GM23338 (cell line): ENCODE results near the gene SLC22A9. TPM values are rescaled to one million over a fixed set of nuclear protein-coding genes. Genes with fewer than 3 reads are reported as not detected.

Experiments
- ATAC-seq: fragments of 200-7000 bp; cut with Tn5 transposase; 3 replicates; pipeline ENCODE4 v1.9.1; 2020
- DNase-seq: peaks from one replicate; pipeline ENCODE4 v3.0.0-alpha.2; 2015; ENCODE audit warnings: low spot score
- H2AFZ ChIP-seq: fragments of 200-600 bp; sonication (generic); 2 replicates; pipeline ENCODE4 v1.8.0; 2016; ENCODE audit warnings: antibody characterized with exemption, mild to moderate bottlenecking, moderate library complexity
- H3F3A ChIP-seq: fragments of 200-600 bp; sonication (generic); replicated peaks from 2 replicates; pipeline ENCODE4 v1.8.0; 2017; ENCODE audit warnings: antibody characterized with exemption, mixed run types, low read depth
- H3K27ac ChIP-seq: fragments of 200-600 bp; sonication (generic); 2 replicates; pipeline ENCODE4 v1.6.1; 2016; ENCODE audit warnings: low read depth
- H3K27me3 ChIP-seq: fragments of 200-600 bp; sonication (generic); 2 replicates; pipeline ENCODE4 v1.8.0; 2016; ENCODE audit warnings: mild to moderate bottlenecking, mixed run types, moderate library complexity; ENCODE audit not compliant: insufficient read depth
- H3K36me3 ChIP-seq: fragments of 200-600 bp; sonication (generic); 2 replicates; pipeline ENCODE4 v1.8.0; 2016; ENCODE audit warnings: mild to moderate bottlenecking; ENCODE audit not compliant: insufficient read depth
- H3K4me1 ChIP-seq: fragments of 200-600 bp; sonication (generic); 2 replicates; pipeline ENCODE4 v1.8.0; 2016; ENCODE audit warnings: mild to moderate bottlenecking, moderate library complexity; ENCODE audit not compliant: insufficient read depth
- H3K4me2 ChIP-seq: fragments of 200-600 bp; sonication (generic); 2 replicates; pipeline ENCODE4 v1.7.1; 2017; ENCODE audit warnings: mixed run types
- H3K4me3 ChIP-seq: fragments of 200-600 bp; sonication (generic); 2 replicates; pipeline ENCODE4 v1.6.1; 2016; ENCODE audit warnings: mixed run types
- H3K79me2 ChIP-seq: fragments of 200-600 bp; sonication (generic); replicated peaks from 2 replicates; pipeline ENCODE4 v1.8.0; 2017; ENCODE audit warnings: mild to moderate bottlenecking; ENCODE audit not compliant: insufficient read depth
- H3K9me2 ChIP-seq: fragments of 200-600 bp; sonication (generic); 2 replicates; pipeline ENCODE4 v1.8.0; 2017; ENCODE audit not compliant: insufficient read depth
- H4K20me1 ChIP-seq: fragments of 200-600 bp; sonication (generic); replicated peaks from 2 replicates; pipeline ENCODE4 v1.8.0; 2017; ENCODE audit warnings: mild to moderate bottlenecking; ENCODE audit not compliant: insufficient read depth
- H3K27ac Mint-ChIP-seq: 2 replicates; pipeline ENCODE4 v1.8.0; 2020; ENCODE audit warnings: inconsistent platforms, mild to moderate bottlenecking, moderate library complexity, mixed read lengths
- H3K27me3 Mint-ChIP-seq: 3 replicates; pipeline ENCODE4 v1.8.0; 2022; ENCODE audit warnings: low read depth, mild to moderate bottlenecking, moderate library complexity, mixed read lengths, inconsistent platforms; ENCODE audit not compliant: insufficient read depth, poor library complexity
- H3K36me3 Mint-ChIP-seq: 3 replicates; pipeline ENCODE4 v1.8.0; 2021; ENCODE audit warnings: low read depth, mild to moderate bottlenecking, inconsistent platforms, moderate library complexity, mixed read lengths
- H3K4me1 Mint-ChIP-seq: 3 replicates; pipeline ENCODE4 v1.8.0; 2020; ENCODE audit warnings: mild to moderate bottlenecking, inconsistent platforms, mixed read lengths
- H3K4me3 Mint-ChIP-seq: 3 replicates; pipeline ENCODE4 v1.8.0; 2021; ENCODE audit warnings: moderate library complexity, mild to moderate bottlenecking, inconsistent platforms, mixed read lengths
- H3K9me3 Mint-ChIP-seq: 3 replicates; pipeline ENCODE4 v1.8.0; 2020; ENCODE audit warnings: moderate library complexity, mild to moderate bottlenecking, inconsistent platforms, mixed read lengths
- CREB1 ChIP-seq: fragments of 250-450 bp; sonication (Bioruptor Pico); IDR thresholded peaks from 2 replicates; pipeline ENCODE4 v1.5.0; 2020; ENCODE audit warnings: low read depth, mild to moderate bottlenecking, moderate library complexity
- CTCF ChIP-seq, 2 experiments: fragments of 200-600 bp in 1 of 2; sonication (generic) in 1 of 2; conservative IDR thresholded peaks; 2 replicates each; pipeline versions ENCODE4 v1.5.1 to v1.6.1; 2016 to 2017; ENCODE audit warnings: antibody characterized with exemption in 2 of 2, low read depth in 2 of 2, mild to moderate bottlenecking in 2 of 2, moderate library complexity in 1 of 2
- ETS1 ChIP-seq: IDR thresholded peaks from 2 replicates; pipeline ENCODE4 v1.6.1; 2016; ENCODE audit warnings: antibody characterized with exemption
- EZH2 ChIP-seq: fragments of 200-600 bp; sonication (generic); IDR thresholded peaks from one replicate; pipeline ENCODE4 v1.8.0; 2017; ENCODE audit warnings: antibody characterized with exemption, mild to moderate bottlenecking, low read depth; ENCODE audit not compliant: unreplicated experiment
- EZH2phosphoT487 ChIP-seq: fragments of 200-600 bp; sonication (generic); IDR thresholded peaks from one replicate; pipeline ENCODE4 v1.8.1; 2018; ENCODE audit warnings: antibody characterized with exemption; ENCODE audit not compliant: unreplicated experiment
- JUNB ChIP-seq: IDR thresholded peaks from one replicate; pipeline ENCODE4 v1.6.1; 2016; ENCODE audit warnings: antibody characterized with exemption; ENCODE audit not compliant: unreplicated experiment
- NANOG ChIP-seq: IDR thresholded peaks from 2 replicates; pipeline ENCODE4 v1.6.1; 2016; ENCODE audit warnings: antibody characterized with exemption, borderline replicate concordance
- POLR2AphosphoS5 ChIP-seq: IDR thresholded peaks from 2 replicates; pipeline ENCODE4 v1.6.1; 2016; ENCODE audit warnings: antibody characterized with exemption, low read depth
- REST ChIP-seq: IDR thresholded peaks from one replicate; pipeline ENCODE4 v1.6.1; 2018; ENCODE audit warnings: antibody characterized with exemption; ENCODE audit not compliant: unreplicated experiment
- STAT1 ChIP-seq: IDR thresholded peaks from one replicate; pipeline ENCODE4 v1.6.1; 2016; ENCODE audit warnings: antibody characterized with exemption; ENCODE audit not compliant: unreplicated experiment
- ZNF114 ChIP-seq: fragments of 250-450 bp; sonication (Bioruptor Pico); IDR thresholded peaks from 2 replicates; pipeline ENCODE4 v1.5.0; 2020; ENCODE audit warnings: mild to moderate bottlenecking, moderate library complexity
- ZNF331 ChIP-seq: fragments of 250-450 bp; sonication (Bioruptor Pico); IDR thresholded peaks from 2 replicates; pipeline ENCODE4 v1.5.0; 2020; ENCODE audit warnings: low read depth, mild to moderate bottlenecking, moderate library complexity
- polyA plus RNA-seq: library from polyadenylated mRNA; unstranded; fragments of >200 nt; fragmentation: Nextera tagmentation; extraction: Ambion mirVana; gene quantifications from 2 replicates; pipeline ENCODE4 v1.2.1, GENCODE V29; 2016
- total RNA-seq: library from RNA; depleted of rRNA; stranded (reverse); fragments of >200 nt; shearing (Covaris generic); gene quantifications from 2 replicates; pipeline ENCODE4 v1.2.3, GENCODE V29; 2014

The SLC22A9 gene
- total and polyA plus RNA-seq, 2 experiments from 2014 or later, result not detected

- TF ChIP-seq REST (no peak), EZH2 (no peak), ZNF331 (CRISPR knock-in tag) (no peak), NANOG (no peak), EZH2phosphoT487 (no peak), ZNF114 (CRISPR knock-in tag) (no peak), ETS1 (no peak)
These were observed 36.9 kb downstream of the SLC22A9 start (continued) for GRCh38 chr11:63406458-63406857.

GRCh38 chr11:63417174-63417852 lies 47.7 kb downstream of the SLC22A9 start:
- H3K79me2 ChIP-seq, result no peaks in the 10 kb centered on the region
- TF ChIP-seq POLR2AphosphoS5, result no peak
- TF ChIP-seq CTCF (conservative IDR thresholded peaks at IDR 0.05; ENCODE audit: low read depth in 2 of 2), result no peak
- TF ChIP-seq STAT1, result no peak
- no peak for TF ChIP-seq CREB1 (CRISPR knock-in tag)
- no peak for TF ChIP-seq NANOG
- no peak for TF ChIP-seq EZH2phosphoT487
- TF ChIP-seq JUNB, result no peak
- TF ChIP-seq ETS1, result no peak
- no peak overlapping the region for H3K27ac ChIP-seq
- H3F3A ChIP-seq, result no peaks in the 10 kb centered on the region
- H3K4me3 ChIP-seq, result no peak overlapping the region
- H2AFZ ChIP-seq, result no peak overlapping the region
- ATAC-seq (no peak), DNase-seq (no peak)
- Mint-ChIP-seq H3K4me3 (no peak overlapping the region), H3K4me1 (peaks cover 6% of the 10 kb centered on the region; the same call in 2 of the 3 replicates), H3K27ac (no peak overlapping the region), H3K9me3 (peaks cover 30% of the 10 kb centered on the region), H3K27me3 (peaks cover 3% of the 10 kb centered on the region), H3K36me3 (peaks cover 20% of the 10 kb centered on the region; the same call in 2 of the 3 replicates)
- no peaks in the 10 kb centered on the region for H3K36me3 ChIP-seq
- H3K27me3 ChIP-seq, result no peaks in the 10 kb centered on the region
- no peaks in the 10 kb centered on the region for H3K4me1 ChIP-seq
- H3K4me2 ChIP-seq, result no peak overlapping the region
- no peaks in the 10 kb centered on the region for H4K20me1 ChIP-seq
- 0 out of 2 replicates have a peak, but pooled peaks cover 6% of the 10 kb centered on the region for H3K9me2 ChIP-seq
